Neural progenitor cell (in vitro differentiated cells): ENCODE data around the gene ADAM22.
A peak's percentile ranks its signal among the peaks of the same experiment; 100 is the strongest.

Source experiments
- EZH2 ChIP-seq: fragments of 200-600 bp; sonication (generic); IDR thresholded peaks from 2 replicates; pipeline ENCODE4 v1.6.1; 2017; ENCODE audit warnings: antibody characterized with exemption, mild to moderate bottlenecking, moderate library complexity
- TF ChIP-seq, protein P1 (sequence below): fragments of 200-600 bp; sonication (generic); IDR thresholded peaks from 2 replicates; pipeline ENCODE4 v1.5.1; 2017; ENCODE audit warnings: antibody characterized with exemption, mild to moderate bottlenecking

DNA sequence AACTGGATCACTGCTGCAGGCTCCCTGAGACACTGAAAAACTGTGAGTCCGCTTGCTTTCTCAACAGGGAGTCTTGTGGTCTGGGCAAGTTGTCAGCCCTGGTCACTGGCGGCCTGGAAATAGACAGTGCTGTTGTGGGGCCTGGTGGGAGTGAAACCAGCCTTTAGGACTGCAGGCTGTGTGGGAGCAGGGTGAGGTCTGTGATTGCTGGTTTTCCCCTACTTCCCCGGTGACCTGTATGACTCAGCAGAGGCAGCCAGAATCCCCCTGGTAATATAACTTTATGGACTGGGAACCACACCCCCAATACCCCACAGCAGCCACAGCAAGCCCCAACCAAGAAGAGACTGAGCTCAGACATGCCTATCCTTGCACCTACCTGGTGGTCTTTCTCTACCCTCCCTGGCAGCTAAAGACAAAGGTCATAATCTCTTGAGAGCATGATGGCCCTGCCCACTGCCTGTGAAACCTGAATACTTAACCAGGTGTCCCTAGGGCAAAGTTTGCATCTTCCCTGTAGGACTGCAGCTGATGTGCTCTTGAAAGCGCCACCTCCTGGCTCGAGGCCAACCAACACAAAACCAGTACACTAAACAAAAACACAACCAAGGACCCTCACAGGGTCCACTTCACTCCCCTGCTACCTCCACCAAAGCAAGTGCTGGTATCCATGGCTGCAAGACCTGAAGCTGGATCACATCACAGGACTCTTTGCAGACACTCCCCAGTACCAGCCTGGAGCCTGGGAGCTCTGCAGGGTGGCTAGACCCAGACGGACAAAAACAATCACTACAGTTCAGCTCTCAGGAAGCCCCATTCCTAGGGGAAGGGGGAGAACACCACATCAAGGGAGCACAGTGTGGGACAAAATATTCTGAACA is 7.2 kb upstream of the ADAM22 start:
- TF ChIP-seq, protein P1, sequence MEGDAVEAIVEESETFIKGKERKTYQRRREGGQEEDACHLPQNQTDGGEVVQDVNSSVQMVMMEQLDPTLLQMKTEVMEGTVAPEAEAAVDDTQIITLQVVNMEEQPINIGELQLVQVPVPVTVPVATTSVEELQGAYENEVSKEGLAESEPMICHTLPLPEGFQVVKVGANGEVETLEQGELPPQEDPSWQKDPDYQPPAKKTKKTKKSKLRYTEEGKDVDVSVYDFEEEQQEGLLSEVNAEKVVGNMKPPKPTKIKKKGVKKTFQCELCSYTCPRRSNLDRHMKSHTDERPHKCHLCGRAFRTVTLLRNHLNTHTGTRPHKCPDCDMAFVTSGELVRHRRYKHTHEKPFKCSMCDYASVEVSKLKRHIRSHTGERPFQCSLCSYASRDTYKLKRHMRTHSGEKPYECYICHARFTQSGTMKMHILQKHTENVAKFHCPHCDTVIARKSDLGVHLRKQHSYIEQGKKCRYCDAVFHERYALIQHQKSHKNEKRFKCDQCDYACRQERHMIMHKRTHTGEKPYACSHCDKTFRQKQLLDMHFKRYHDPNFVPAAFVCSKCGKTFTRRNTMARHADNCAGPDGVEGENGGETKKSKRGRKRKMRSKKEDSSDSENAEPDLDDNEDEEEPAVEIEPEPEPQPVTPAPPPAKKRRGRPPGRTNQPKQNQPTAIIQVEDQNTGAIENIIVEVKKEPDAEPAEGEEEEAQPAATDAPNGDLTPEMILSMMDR = peak; percentile 56
- no peak for TF ChIP-seq EZH2
